HG03457 (cell line): ENCODE data around the gene SLC44A1.
"Not testable (repeated sequence)": the region's sequence is repeated elsewhere in the genome, so short reads cannot be mapped to it uniquely, and the experiment has no call there.

Experiments
- ATAC-seq: cut with Tn5 transposase; IDR thresholded peaks from one replicate; pipeline ENCODE4 v1.9.1; 2021; ENCODE audit warnings: moderate number of reproducible peaks; ENCODE audit not compliant: unreplicated experiment

Gene SLC44A1

DNA sequence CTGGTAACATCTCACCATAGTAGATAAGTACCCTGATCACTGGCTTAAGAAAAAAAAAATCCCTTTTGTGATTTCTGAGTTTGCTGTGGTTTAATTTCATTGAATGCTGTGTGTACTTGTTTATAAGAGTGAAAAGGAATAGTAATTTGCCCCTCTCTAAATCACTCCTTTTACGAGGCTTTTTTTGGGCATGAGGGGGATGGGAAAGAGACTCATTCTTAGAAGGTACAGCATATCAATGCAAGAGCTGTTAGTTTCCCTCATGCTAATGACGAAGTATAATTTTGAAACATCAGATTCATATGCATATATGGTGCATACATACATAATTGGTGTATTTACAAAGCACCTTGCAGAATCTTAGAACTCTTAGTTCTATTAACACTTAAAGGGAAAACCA lies 2.4 kb upstream of the SLC44A1 start:
- ATAC-seq = no peak

DNA sequence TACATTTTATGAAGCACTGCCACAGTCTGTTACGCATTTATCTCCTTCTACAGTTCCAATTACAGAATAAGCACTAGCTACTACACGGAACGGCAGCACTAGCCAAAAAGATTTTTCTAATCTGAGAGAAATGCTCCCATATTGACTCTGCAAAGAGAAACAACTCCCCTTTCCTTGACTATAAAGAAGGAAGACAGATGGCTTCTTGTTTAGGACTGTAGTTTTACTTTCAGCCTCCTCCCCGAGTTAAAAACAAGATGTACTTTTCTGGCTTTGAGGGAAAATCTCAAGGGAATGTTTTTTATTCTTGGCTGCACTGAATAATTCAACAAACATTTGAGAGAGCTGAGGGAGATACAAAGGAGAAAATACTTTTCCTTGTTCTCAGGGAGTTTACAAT lies 1.9 kb upstream of the SLC44A1 start:
- ATAC-seq = no peak

- ATAC-seq = no peak
These were observed 1.3 kb upstream of the SLC44A1 start for GRCh38 chr9:105243015-105243686.

GRCh38 chr9:105244734-105245028 lies 230 bp downstream of the SLC44A1 start:
- ATAC-seq = peak; percentile 35

DNA sequence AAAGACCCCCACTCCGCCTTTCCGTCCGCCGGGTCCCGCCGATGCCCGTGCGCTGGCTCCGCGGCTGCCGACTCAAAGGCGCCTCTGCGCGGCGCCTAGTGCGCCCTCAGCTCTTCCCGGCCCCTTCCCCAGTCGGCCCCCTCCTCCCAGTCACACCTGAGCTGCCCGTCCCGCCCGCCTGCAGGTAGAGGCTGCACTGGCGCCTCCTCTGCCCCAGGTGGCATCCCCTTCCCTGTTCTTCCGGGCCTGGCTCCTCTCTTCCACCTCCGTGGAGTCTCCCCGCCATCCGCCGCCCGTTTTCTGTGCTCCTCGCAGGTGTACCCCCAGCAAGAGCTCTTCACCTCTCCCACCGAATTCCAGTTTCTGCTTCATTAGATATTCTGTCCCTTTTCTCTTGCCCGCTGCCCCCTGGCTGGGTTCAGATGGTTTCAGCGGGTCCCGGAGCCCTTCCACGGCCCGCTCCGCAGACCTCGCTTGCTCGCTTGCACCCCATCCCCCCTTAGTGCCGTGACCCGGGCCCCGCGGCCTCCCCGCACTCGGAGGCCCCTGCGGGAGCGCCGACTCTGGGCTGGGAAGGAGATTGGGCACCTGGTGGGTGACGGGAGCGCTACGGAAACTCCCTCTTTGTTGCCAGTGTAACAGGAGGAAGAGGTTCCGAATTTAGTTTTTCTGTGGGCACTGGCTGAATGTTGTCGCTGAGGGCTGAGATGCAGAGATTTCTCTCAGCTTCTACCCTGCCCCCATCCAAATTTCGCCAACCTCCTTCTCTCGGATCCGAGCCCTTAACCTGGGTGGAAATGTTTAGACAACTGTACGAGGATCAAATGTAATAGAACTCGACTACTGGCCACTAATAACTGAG lies 809 bp downstream of the SLC44A1 start:
- no peak for ATAC-seq

- ATAC-seq = no peak
These were observed 1.4 kb downstream of the SLC44A1 start for GRCh38 chr9:105245891-105246161.

DNA sequence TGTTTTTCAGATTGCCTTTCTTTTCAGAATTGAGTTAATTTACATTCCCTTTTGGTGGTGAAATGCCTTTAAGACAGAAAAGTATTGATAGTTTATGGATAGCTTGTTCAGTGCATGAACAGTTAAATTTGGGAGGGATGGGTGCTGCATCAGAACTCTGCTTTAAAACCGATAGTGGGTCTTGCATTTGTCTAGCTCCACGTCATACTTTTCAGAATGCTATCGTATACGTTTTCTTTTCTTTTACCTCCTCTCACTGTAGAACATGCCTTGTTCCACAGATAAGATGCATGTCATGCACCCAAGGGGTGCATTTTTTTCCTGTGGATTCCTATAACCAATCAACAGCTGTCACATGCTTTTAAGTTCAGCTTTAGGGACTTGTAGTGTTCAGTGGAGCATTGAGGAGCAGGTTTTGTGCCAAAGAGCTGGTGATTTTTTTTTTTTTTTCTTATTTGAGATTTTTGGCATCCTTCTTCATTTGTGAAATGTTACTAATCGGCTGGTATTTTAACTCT lies 2.3 kb downstream of the SLC44A1 start:
- ATAC-seq = no peak

DNA sequence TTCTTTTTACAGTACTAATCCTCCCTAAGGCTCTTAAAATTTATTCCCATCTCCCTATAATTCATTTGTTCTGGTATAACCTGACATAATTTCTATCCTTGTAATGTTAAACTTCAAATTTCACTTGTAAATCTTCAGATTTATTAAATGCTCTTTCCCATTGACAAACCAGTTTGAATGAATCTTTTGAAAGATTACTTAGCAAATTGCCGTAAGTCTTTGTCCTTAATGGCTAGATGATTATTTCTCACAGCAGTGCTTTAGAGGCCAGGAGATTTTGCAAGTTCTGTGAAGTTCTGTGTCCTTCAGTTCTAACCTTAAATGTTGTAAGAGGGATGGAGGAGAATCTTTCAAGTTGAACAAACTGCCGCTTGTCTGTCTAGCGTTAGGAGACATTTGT lies 4.2 kb downstream of the SLC44A1 start:
- no peak for ATAC-seq

GRCh38 chr9:105251133-105251532 lies 6.7 kb downstream of the SLC44A1 start:
- ATAC-seq = no peak

DNA sequence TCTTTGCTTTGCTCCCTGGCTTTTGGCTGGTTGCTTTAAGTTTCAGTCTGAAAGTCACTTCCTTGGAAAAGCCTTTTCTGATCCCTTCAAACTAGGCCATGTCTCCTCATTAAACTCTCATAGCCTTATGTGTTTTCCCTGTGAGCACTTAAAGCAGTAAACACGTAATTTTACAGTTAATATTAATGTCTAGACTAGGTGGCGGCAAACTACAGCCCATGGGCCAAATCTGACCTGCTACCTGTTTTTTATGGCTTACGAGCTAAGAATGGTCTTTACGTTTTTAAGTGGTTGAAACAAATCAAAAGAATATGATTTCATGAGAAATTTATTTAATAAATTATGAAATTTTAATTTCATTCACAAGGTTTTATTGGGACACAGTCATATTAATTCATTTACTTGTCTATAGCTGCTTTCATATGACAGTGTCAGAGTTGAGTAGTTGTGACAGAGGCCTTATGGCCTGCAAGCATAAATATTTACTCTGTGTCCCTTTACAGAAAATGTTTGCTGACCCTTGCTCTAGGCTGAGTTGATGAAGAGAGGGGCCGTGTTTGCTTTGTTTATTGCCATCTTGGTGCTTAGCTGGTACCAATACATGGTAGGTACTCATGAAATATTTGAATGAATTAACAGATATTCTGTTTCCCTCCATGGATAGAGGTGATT lies 7.4 kb downstream of the SLC44A1 start:
- ATAC-seq = no peak

GRCh38 chr9:105252405-105252756 lies 7.9 kb downstream of the SLC44A1 start:
- ATAC-seq = no peak

GRCh38 chr9:105254226-105254625 lies 9.8 kb downstream of the SLC44A1 start:
- ATAC-seq = no peak

DNA sequence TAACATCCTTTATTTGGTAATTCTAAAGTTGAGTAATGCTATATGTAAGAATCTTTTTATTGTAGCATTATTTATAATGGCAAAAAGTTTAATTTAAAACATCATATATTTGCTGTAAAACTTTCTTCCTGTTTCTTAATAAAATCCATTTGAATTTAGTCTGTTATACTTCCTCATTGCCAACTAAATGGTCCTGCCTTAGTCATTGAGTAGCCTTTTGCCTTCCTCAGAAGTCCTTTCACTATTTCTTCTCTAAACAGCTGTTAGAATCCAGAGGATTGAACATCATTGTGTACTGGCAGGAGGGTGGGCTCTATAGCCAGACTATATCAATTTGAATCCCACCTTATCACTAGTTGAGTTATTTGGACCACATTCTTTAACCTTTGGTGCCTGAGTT lies 11.0 kb downstream of the SLC44A1 start:
- ATAC-seq = no peak

- not testable (repeated sequence) for ATAC-seq
These were observed 12.1 kb downstream of the SLC44A1 start for GRCh38 chr9:105256569-105256968.

DNA sequence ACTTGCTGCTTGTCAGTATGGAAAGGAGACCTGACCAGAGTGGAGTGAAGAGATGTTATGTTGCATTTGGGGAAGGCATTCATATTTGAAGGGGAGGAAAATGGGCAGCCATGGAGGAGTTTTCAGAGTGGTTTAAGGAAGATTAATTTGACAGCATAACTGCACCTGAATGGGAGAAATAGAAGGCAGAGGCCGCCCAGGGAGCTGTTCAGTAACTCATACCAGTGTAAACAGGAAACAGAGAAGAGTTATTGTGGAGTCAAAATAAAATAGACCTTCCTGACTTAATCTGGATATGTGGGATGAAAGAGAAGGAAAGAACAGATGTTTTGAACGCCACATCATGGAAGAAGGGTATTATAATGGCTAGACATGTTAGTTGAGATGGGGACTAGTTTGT lies 13.4 kb downstream of the SLC44A1 start:
- ATAC-seq = no peak

DNA sequence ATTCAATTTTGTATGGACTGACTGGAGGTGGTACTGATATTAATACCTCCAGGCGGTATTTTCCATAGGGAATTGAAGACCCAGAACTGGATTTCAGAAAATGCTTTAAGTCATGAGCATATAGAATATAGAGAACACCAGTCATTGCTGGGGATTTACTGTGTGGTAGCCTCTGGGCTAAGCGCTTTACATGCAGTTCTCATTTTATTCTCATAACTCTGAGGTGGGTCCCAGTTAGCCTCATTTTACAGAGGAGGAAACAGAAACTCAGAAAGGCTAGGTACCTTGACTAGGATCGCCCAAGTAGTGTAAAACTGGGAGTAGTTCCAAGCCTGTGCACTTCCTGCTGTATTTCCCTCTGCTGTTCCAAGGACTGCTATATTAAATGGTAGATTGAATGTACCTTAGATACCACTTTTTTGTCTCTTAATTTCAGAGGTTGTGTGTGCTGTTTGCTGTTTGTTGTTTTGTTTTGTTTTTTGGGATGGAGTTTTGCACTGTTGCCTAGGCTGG lies 13.8 kb downstream of the SLC44A1 start:
- ATAC-seq = no peak

- no peak for ATAC-seq
These were observed 14.8 kb downstream of the SLC44A1 start for GRCh38 chr9:105259274-105259673.

DNA sequence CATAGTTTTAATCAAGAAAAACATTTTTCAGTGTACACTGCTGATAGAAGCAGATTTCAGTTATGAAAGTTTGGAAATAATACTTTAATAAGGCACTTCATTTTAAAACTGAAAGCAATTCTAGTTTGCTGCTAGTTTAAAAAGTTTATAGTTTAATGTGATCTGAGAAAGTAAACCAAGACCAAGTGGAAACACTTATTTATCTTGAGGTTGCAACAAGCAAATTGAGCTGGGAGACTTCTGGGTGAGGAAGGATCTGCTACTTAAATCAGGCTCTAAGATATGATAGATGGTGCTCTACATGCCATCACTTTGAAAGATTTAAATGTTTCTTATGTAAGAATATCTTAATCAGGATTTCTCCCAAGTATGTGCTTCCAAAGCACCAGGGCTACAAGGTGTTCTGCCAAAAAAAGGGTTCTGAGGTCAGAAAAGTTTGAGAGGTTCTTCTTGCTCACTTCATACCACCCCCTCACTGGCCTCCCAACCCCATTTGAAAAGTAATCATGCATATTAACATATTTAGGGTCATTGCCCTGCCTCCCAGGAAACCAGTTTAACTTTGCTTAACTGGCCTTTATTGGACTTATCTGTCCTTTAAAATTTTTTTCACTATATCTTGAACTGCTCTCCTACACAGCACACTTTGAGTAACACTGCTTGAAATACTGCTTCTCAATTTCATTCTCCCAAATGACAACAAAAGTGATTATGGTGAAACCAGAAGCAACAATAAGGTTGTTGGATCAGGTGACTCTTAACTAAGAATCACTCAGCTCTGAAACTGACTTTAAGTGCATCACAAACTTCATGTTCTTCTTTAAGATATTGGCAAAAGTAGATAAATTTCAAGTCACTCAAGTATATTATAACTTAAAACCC lies 15.5 kb downstream of the SLC44A1 start:
- ATAC-seq = no peak

DNA sequence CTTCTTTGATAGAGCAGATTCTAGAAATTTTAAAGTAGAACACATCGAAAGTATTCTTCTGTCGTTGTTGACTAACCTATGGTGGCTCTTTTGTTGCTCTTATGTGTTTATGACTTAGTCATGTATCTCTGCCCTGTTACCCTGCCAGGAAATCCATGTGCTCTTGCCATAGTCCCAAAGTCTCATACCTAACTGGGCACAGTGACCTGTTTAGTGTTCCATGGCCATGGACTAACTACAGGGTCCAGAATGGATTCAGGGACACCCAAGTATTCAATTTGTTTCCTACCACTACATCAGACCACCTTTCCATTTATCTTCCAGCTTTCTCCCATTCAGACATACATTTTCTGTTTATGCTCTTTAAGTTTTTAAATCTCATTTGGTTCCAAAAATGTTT lies 18.0 kb downstream of the SLC44A1 start:
- ATAC-seq = no peak

- no peak for ATAC-seq
These were observed 19.9 kb downstream of the SLC44A1 start for GRCh38 chr9:105264380-105264779.

- ATAC-seq = not testable (repeated sequence)
These were observed 23.8 kb downstream of the SLC44A1 start for GRCh38 chr9:105268254-105268653.
